Measurements from ENCODE around the gene SLC13A2. TPM values are rescaled to one million over a fixed set of nuclear protein-coding genes. Genes with fewer than 3 reads are reported as not detected.
"Not testable (repeated sequence)": the region's sequence is repeated elsewhere in the genome, so short reads cannot be mapped to it uniquely, and the experiment has no call there.

The SLC13A2 gene
- total RNA-seq, 1 donor from 2014 or later: not detected

DNA sequence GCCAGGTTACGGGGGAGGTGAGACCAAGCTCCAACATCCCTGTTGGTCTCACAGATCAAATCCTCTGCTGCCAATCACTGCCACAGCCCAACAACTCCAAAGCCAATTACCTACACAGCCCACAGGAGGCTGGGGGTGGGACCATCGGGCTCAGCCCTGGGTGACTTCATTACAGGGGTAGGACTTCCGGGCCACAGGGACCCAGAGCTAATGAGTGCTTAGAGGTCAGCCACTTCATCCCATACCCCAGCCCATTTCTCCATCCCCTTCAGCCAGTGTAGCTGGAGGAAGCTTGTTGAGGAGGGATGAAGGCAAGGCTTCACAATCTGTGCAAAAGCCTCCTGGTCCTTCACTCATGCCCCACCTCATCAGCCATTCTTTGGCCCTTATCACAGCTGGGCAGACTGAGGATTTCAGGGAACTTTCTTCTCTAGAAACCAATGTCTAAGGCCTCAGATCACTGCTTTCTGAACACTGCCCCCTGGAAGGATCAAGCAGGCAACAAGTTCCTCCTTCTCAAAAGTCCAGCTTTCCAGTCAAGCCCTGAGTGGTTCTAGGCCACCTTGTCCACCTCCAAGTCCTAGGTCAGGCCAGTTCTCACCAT, 38.5 kb downstream of the SLC13A2 start:
- Histone ChIP-seq H3K4me1 (ENCODE audit: control insufficient read depth in 3 of 3, insufficient read depth in 3 of 3, low read length in 3 of 3) (no peaks in the 10 kb centered on the region), H3K9me3 (ENCODE audit: control insufficient read depth in 3 of 3, low read length in 3 of 3) (no peaks in the 10 kb centered on the region), H3K36me3 (ENCODE audit: control insufficient read depth in 3 of 3, insufficient read depth in 3 of 3, low read length in 3 of 3) (no peaks in the 10 kb centered on the region), H3K27ac (ENCODE audit: low read depth, low read length) (no peak overlapping the region), H3K9ac (ENCODE audit: low read depth in 1 of 3, low read length in 3 of 3) (no peak overlapping the region), H3K27me3 (ENCODE audit: control insufficient read depth in 3 of 3, insufficient read depth in 3 of 3, low read length in 3 of 3) (peaks cover 53 to 67% (median 60%) of the 10 kb centered on the region in 3 donors), H3K4me3 (ENCODE audit: low read length in 3 of 3) (no peak overlapping the region)

DNA sequence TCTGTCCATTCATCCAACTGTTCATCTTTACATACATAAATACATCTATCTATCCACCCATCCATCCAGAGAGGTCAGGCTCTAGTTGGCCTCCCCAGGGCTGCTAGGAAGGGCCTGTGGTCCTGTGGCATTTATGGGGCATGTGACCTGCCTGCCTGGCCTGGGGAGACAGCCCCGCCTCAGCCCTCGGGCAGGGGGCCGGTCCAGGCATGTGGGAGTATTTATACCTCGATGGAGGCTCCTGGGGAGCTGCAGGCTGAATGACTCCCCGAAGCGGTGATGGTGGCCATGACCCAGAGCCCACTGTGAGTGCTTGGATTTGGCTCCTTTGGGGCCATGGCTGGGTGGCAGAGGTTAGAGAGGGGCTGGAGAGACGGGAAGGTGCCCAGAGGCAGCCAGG, 40.0 kb downstream of the SLC13A2 start:
- Histone ChIP-seq H3K27me3 (ENCODE audit: control insufficient read depth in 3 of 3, insufficient read depth in 3 of 3, low read length in 3 of 3) (peaks cover 48 to 57% (median 49%) of the 10 kb centered on the region in 3 donors), H3K27ac (ENCODE audit: low read depth, low read length) (no peak overlapping the region), H3K9me3 (ENCODE audit: control insufficient read depth in 3 of 3, low read length in 3 of 3) (no peaks in the 10 kb centered on the region), H3K9ac (ENCODE audit: low read depth in 1 of 3, low read length in 3 of 3) (no peak overlapping the region), H3K36me3 (ENCODE audit: control insufficient read depth in 3 of 3, insufficient read depth in 3 of 3, low read length in 3 of 3) (no peaks in the 10 kb centered on the region), H3K4me1 (ENCODE audit: control insufficient read depth in 3 of 3, insufficient read depth in 3 of 3, low read length in 3 of 3) (no peaks in the 10 kb centered on the region), H3K4me3 (ENCODE audit: low read length in 3 of 3) (no peak overlapping the region)

DNA sequence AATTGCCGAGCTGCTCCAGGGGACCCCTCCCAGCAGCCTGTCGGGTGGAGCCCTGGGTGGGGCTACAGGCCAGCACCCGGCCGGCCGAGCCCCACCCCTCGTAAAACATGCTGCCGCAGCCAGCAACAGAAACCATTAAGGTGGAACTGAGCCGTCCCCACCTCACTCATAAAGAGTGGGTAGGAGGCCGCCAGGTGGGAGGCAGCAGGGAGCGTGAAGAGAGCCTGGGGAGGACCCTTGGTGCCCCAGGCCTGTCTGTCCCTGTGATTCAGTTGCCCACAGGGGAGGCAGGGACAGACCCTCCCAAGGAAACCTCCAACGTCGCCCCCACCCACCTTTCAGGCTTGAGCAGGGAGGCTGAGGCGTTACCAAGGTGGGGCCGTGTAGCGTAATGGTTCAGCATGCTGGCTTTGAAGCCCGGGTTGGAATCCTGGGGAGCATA, 41.1 kb downstream of the SLC13A2 start:
- Histone ChIP-seq H3K36me3 (ENCODE audit: control insufficient read depth in 3 of 3, insufficient read depth in 3 of 3, low read length in 3 of 3) (no peaks in the 10 kb centered on the region), H3K4me1 (ENCODE audit: control insufficient read depth in 3 of 3, insufficient read depth in 3 of 3, low read length in 3 of 3) (no peaks in the 10 kb centered on the region), H3K4me3 (ENCODE audit: low read length in 3 of 3) (no peak overlapping the region), H3K27me3 (ENCODE audit: control insufficient read depth in 3 of 3, insufficient read depth in 3 of 3, low read length in 3 of 3) (peaks cover 41 to 51% (median 41%) of the 10 kb centered on the region in 3 donors), H3K9me3 (ENCODE audit: control insufficient read depth in 3 of 3, low read length in 3 of 3) (no peaks in the 10 kb centered on the region), H3K27ac (ENCODE audit: low read depth, low read length) (no peak overlapping the region), H3K9ac (ENCODE audit: low read depth in 1 of 3, low read length in 3 of 3) (no peak overlapping the region)

DNA sequence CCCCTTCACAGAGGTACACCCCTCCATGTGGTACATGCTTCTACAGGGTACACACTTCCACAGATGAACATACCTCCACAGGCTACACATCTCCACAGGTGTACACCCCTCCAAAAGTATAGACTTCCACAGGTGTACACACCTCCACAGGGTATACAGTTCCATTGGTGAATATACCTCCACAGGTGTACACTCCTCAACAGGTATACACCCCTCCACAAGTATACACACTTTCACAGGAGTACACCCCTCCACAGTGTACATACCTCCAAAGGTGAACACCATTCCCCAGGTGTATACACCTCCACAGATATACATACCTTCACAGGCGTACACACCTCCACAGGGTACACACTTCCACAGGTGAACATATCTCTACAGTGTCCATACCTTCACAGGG, 42.1 kb downstream of the SLC13A2 start:
- H3K27ac ChIP-seq (ENCODE audit: low read depth, low read length): no peak overlapping the region
- no peak overlapping the region for H3K4me3 ChIP-seq (ENCODE audit: low read length in 3 of 3)
- no peak overlapping the region for H3K9ac ChIP-seq (ENCODE audit: low read depth in 1 of 3, low read length in 3 of 3)
- peaks cover 32 to 42% (median 32%) of the 10 kb centered on the region in 3 donors for H3K27me3 ChIP-seq (ENCODE audit: control insufficient read depth in 3 of 3, insufficient read depth in 3 of 3, low read length in 3 of 3)
- H3K9me3 ChIP-seq (ENCODE audit: control insufficient read depth in 3 of 3, low read length in 3 of 3): no peaks in the 10 kb centered on the region
- no peaks in the 10 kb centered on the region for H3K4me1 ChIP-seq (ENCODE audit: control insufficient read depth in 3 of 3, insufficient read depth in 3 of 3, low read length in 3 of 3)
- H3K36me3 ChIP-seq (ENCODE audit: control insufficient read depth in 3 of 3, insufficient read depth in 3 of 3, low read length in 3 of 3): no peaks in the 10 kb centered on the region

DNA sequence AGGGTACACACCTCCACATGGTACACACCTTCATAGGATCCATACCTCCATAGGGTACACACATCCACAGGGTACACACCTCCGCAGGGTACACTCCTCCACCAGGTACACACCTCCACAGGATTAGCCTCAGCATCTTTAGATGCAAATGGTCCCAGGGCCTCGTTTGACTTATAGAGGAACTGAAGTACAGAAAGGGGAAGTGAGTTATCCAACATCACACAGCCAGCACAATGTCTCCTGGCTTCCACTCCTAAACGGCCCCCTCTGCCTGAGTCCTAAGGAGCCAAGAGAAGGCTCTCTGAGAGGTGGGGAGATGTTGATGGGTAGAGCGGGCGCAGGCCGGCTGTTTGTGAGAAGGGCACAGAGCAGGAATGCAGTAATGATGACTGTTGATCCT, 44.7 kb downstream of the SLC13A2 start:
- H3K36me3 ChIP-seq (ENCODE audit: control insufficient read depth in 3 of 3, insufficient read depth in 3 of 3, low read length in 3 of 3): no peaks in the 10 kb centered on the region
- no peak overlapping the region for H3K4me3 ChIP-seq (ENCODE audit: low read length in 3 of 3)
- H3K4me1 ChIP-seq (ENCODE audit: control insufficient read depth in 3 of 3, insufficient read depth in 3 of 3, low read length in 3 of 3): no peaks in the 10 kb centered on the region
- H3K27me3 ChIP-seq (ENCODE audit: control insufficient read depth in 3 of 3, insufficient read depth in 3 of 3, low read length in 3 of 3): peaks cover 9 to 21% (median 11%) of the 10 kb centered on the region in 3 donors
- H3K9ac ChIP-seq (ENCODE audit: low read depth in 1 of 3, low read length in 3 of 3): no peak overlapping the region
- no peaks in the 10 kb centered on the region for H3K9me3 ChIP-seq (ENCODE audit: control insufficient read depth in 3 of 3, low read length in 3 of 3)
- no peak overlapping the region for H3K27ac ChIP-seq (ENCODE audit: low read depth, low read length)

DNA sequence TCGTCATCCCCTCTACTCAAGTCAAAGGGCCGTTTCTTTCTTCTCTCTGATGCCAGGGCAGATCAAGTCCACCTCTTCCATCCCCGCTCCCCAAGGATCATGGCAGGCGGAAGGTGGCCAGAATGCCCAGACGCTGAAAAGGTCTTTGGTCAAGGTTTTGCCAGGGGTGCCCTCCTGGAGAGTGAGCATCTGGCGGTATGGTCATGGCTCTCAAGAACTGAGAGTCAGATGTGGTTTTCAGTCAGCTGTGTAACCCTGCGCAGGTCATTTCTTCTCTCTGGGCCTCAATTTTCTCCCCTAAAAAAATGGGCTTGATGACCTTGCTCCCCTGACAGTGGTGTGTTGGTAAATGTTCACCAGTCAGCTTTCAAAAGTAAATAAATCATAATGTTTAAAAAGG, 45.1 kb downstream of the SLC13A2 start:
- Histone ChIP-seq H3K9ac (ENCODE audit: low read depth in 1 of 3, low read length in 3 of 3) (no peak overlapping the region), H3K27me3 (ENCODE audit: control insufficient read depth in 3 of 3, insufficient read depth in 3 of 3, low read length in 3 of 3) (peaks cover 4 to 20% (median 8%) of the 10 kb centered on the region in 3 donors), H3K27ac (ENCODE audit: low read depth, low read length) (no peak overlapping the region), H3K4me3 (ENCODE audit: low read length in 3 of 3) (no peak overlapping the region), H3K9me3 (ENCODE audit: control insufficient read depth in 3 of 3, low read length in 3 of 3) (no peaks in the 10 kb centered on the region), H3K36me3 (ENCODE audit: control insufficient read depth in 3 of 3, insufficient read depth in 3 of 3, low read length in 3 of 3) (no peaks in the 10 kb centered on the region), H3K4me1 (ENCODE audit: control insufficient read depth in 3 of 3, insufficient read depth in 3 of 3, low read length in 3 of 3) (no peaks in the 10 kb centered on the region)

DNA sequence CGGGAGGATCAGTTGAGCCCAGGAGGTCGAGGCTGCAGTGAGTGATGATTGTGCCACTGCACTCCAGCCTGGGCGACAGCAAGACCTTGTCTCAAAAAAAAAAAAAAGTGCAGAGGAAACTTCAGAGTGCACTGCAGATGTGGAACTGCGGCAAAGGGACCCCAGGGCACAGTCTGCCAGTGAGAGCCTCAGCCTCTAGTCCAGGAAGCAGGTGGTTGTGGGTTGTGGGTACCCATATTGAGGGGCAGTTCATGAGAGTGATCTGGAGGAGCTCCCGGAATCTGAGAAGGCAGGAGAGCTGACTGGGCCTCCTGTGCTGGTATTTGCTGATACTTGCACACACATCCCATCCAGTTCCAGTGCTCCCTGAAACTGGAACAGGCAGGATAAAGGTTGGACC, 45.8 kb downstream of the SLC13A2 start:
- Histone ChIP-seq H3K4me1 (ENCODE audit: control insufficient read depth in 3 of 3, insufficient read depth in 3 of 3, low read length in 3 of 3) (no peaks in the 10 kb centered on the region), H3K4me3 (ENCODE audit: low read length in 3 of 3) (no peak overlapping the region), H3K9ac (ENCODE audit: low read depth in 1 of 3, low read length in 3 of 3) (no peak overlapping the region), H3K27me3 (ENCODE audit: control insufficient read depth in 3 of 3, insufficient read depth in 3 of 3, low read length in 3 of 3) (peaks cover 0 to 13% (median 2%) of the 10 kb centered on the region in 3 donors), H3K27ac (ENCODE audit: low read depth, low read length) (no peak overlapping the region), H3K36me3 (ENCODE audit: control insufficient read depth in 3 of 3, insufficient read depth in 3 of 3, low read length in 3 of 3) (no peaks in the 10 kb centered on the region), H3K9me3 (ENCODE audit: control insufficient read depth in 3 of 3, low read length in 3 of 3) (no peaks in the 10 kb centered on the region)

DNA sequence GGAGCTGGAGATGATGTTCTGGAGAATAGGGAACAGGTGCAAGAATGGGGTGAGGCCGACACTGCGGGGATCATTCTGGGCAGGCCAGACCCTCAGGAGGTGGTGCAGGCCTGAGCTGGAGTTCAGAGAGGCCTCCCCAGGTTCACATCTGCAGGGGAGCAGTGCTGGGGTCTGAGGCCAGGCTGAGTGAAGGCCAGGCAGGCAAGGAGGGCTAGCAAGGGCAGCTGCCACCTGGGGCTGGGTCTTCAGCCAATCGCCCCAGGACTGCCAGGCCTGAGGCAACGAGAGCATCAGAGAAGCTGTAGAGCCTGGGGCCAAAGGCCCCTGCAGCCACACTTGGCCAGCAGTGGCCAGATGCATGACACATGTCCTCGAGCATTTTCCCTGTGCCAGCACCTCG, 47.2 kb downstream of the SLC13A2 start:
- H3K9ac ChIP-seq (ENCODE audit: low read depth in 1 of 3, low read length in 3 of 3): no peak overlapping the region
- no peak overlapping the region for H3K4me3 ChIP-seq (ENCODE audit: low read length in 3 of 3)
- no peaks in the 10 kb centered on the region for H3K4me1 ChIP-seq (ENCODE audit: control insufficient read depth in 3 of 3, insufficient read depth in 3 of 3, low read length in 3 of 3)
- no peak overlapping the region for H3K27ac ChIP-seq (ENCODE audit: low read depth, low read length)
- no peaks in the 10 kb centered on the region for H3K9me3 ChIP-seq (ENCODE audit: control insufficient read depth in 3 of 3, low read length in 3 of 3)
- no peaks in the 10 kb centered on the region for H3K36me3 ChIP-seq (ENCODE audit: control insufficient read depth in 3 of 3, insufficient read depth in 3 of 3, low read length in 3 of 3)
- H3K27me3 ChIP-seq (ENCODE audit: control insufficient read depth in 3 of 3, insufficient read depth in 3 of 3, low read length in 3 of 3): peaks cover 0 to 4% (median 0%) of the 10 kb centered on the region in 3 donors

DNA sequence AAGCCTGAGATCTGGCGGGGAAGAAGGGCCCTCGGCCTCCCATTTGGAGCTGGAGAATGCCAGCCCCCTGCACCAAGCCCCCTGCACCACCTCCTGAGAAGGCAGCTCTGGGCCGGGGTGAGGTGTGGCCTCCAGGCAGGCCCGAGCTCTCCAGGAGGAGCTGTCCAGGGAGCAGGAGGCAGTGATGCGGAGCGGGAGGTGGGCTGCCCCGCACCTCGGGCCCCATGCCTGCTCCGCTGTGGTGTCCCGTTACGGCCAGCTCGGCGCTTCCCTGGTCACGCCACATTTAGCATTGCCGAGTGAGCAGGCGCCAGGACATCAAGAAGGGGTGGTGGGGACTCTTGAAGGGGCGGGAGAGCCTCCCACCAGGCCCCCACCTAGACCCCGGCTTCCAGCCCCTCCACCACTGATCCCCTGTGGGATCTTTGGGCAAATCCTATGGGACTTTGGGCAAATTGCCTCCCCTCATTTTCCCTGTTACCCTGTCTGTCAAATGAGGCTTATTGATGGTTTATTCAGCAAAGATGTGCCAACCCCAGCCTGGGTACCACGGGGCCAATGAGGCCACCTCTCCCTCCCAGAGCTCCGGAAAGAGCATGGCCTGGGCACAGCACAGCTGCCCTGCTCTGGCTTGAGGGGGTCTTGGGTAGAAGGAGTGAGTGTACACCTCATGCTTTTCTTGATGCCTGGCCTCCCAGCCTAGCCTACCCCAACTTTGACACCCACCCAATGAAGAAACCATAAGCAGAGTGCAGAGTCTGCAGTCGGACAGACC, 48.1 kb downstream of the SLC13A2 start:
- no peaks in the 10 kb centered on the region for H3K36me3 ChIP-seq (ENCODE audit: control insufficient read depth in 3 of 3, insufficient read depth in 3 of 3, low read length in 3 of 3)
- H3K4me3 ChIP-seq (ENCODE audit: low read length in 3 of 3): no peak overlapping the region
- no peak overlapping the region for H3K9ac ChIP-seq (ENCODE audit: low read depth in 1 of 3, low read length in 3 of 3)
- no peaks in the 10 kb centered on the region for H3K4me1 ChIP-seq (ENCODE audit: control insufficient read depth in 3 of 3, insufficient read depth in 3 of 3, low read length in 3 of 3)
- no peak overlapping the region for H3K27ac ChIP-seq (ENCODE audit: low read depth, low read length)
- H3K27me3 ChIP-seq (ENCODE audit: control insufficient read depth in 3 of 3, insufficient read depth in 3 of 3, low read length in 3 of 3): peaks cover 0 to 4% (median 0%) of the 10 kb centered on the region in 3 donors
- no peaks in the 10 kb centered on the region for H3K9me3 ChIP-seq (ENCODE audit: control insufficient read depth in 3 of 3, low read length in 3 of 3)

DNA sequence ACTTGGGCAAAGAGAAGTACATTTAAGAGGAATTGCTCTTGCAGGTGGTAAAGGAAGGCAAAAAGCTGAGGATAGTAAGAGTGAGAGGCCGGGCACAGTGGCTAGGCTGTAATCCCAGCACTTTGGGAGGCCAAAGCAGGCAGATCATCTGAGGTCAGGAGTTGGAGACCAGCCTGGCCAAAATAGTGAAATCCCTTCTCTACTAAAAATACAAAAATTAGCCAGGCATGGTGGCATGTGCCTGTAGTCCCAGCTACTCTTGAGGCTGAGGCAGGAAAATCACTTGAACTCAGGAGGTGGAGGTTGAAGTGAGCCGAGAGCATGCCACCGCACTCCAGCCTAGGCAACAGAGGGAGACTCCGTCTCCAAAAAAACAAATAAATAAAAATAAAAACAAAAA, 48.8 kb downstream of the SLC13A2 start:
- H3K9me3 ChIP-seq (ENCODE audit: control insufficient read depth in 3 of 3, low read length in 3 of 3); H3K9ac ChIP-seq (ENCODE audit: low read depth in 1 of 3, low read length in 3 of 3); H3K36me3 ChIP-seq (ENCODE audit: control insufficient read depth in 3 of 3, insufficient read depth in 3 of 3, low read length in 3 of 3); H3K27me3 ChIP-seq (ENCODE audit: control insufficient read depth in 3 of 3, insufficient read depth in 3 of 3, low read length in 3 of 3); H3K4me1 ChIP-seq (ENCODE audit: control insufficient read depth in 3 of 3, insufficient read depth in 3 of 3, low read length in 3 of 3); H3K4me3 ChIP-seq (ENCODE audit: low read length in 3 of 3); H3K27ac ChIP-seq (ENCODE audit: low read depth, low read length): not testable (repeated sequence)
